ENCODE measurements around the gene ITGA1. TPM values are rescaled to one million over a fixed set of nuclear protein-coding genes. Genes with fewer than 3 reads are reported as not detected.

The ITGA1 gene
- total and polyA plus RNA-seq, 2 of the 13 experiments (the other 11 are each of a cell fraction or from before 2014, with no cell fraction given) = 23.1 to 28.6 TPM

DNA sequence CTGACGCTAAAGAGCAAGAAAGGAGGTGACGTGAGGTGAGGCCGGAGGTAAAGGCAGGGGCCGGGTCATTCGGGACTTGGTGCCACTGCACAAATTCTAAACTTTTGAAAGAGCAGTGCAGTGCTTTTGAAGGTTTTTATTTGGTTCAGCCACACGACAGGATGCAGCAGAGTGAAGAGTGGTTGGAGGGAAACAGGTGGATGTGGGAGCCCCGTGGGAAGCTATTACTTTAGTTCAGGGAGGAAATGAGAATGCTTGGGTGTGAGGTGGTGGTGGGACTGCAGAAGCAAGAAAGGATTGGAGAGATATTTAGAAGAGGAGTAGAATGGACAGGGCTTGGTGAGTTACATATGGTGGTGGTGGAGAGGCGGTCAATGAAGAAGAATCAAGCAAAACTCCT lies 136.7 kb downstream of the ITGA1 start:
- FAIRE-seq (no peak), DNase-seq (ENCODE audit: low spot score) (no peak), ATAC-seq (no peak)
- H3K36me3 ChIP-seq (replicated peaks in 1 of 2; ENCODE audit: control insufficient read depth in 1 of 2, insufficient read depth in 2 of 2, low read length in 2 of 2) = peaks cover 0 to 3% of the 10 kb centered on the region in 2 experiments; a peak in 1 of 5 replicates
- H3K4me1 ChIP-seq (ENCODE audit: insufficient read depth, low read length) = no peaks in the 10 kb centered on the region
- TF ChIP-seq, protein P1, sequence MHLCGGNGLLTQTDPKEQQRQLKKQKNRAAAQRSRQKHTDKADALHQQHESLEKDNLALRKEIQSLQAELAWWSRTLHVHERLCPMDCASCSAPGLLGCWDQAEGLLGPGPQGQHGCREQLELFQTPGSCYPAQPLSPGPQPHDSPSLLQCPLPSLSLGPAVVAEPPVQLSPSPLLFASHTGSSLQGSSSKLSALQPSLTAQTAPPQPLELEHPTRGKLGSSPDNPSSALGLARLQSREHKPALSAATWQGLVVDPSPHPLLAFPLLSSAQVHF (CRISPR knock-in tag; IDR thresholded peaks at IDR 0.05) = no peak
- TF ChIP-seq, protein P2, sequence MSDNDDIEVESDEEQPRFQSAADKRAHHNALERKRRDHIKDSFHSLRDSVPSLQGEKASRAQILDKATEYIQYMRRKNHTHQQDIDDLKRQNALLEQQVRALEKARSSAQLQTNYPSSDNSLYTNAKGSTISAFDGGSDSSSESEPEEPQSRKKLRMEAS (IDR thresholded peaks at IDR 0.05) = no peak
- TF ChIP-seq FOXK2 (IDR thresholded peaks at IDR 0.05) (no peak), ASH2L (IDR thresholded peaks at IDR 0.05; ENCODE audit: insufficient read length, low read depth, low read length) (no peak), ZNF335 (CRISPR knock-in tag; IDR thresholded peaks at IDR 0.05) (no peak), ZNF30 (CRISPR knock-in tag; IDR thresholded peaks at IDR 0.05) (no peak), ZNF570 (CRISPR knock-in tag; IDR thresholded peaks at IDR 0.05; ENCODE audit: borderline replicate concordance) (no peak), IRX3 (CRISPR knock-in tag; IDR thresholded peaks at IDR 0.05; ENCODE audit: borderline replicate concordance, low read depth) (no peak), SP2 (CRISPR knock-in tag; IDR thresholded peaks at IDR 0.05) (no peak), ZBTB42 (CRISPR knock-in tag; IDR thresholded peaks at IDR 0.05) (no peak), ZNF891 (CRISPR knock-in tag; IDR thresholded peaks at IDR 0.05) (no peak), ZNF724P (CRISPR knock-in tag; IDR thresholded peaks at IDR 0.05; ENCODE audit: borderline replicate concordance) (no peak)
- TF ChIP-seq, protein P3, sequence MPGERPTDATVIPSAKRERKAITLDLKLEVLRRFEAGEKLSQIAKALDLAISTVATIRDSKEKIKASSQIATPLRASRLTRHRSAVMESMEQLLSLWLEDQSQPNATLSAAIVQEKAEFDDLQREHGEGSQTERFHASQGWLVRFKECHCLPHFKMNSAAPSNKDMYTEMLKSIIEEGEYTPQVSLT (CRISPR knock-in tag; IDR thresholded peaks at IDR 0.05; ENCODE audit: borderline replicate concordance, low read depth) = no peak
- TF ChIP-seq, protein P4, sequence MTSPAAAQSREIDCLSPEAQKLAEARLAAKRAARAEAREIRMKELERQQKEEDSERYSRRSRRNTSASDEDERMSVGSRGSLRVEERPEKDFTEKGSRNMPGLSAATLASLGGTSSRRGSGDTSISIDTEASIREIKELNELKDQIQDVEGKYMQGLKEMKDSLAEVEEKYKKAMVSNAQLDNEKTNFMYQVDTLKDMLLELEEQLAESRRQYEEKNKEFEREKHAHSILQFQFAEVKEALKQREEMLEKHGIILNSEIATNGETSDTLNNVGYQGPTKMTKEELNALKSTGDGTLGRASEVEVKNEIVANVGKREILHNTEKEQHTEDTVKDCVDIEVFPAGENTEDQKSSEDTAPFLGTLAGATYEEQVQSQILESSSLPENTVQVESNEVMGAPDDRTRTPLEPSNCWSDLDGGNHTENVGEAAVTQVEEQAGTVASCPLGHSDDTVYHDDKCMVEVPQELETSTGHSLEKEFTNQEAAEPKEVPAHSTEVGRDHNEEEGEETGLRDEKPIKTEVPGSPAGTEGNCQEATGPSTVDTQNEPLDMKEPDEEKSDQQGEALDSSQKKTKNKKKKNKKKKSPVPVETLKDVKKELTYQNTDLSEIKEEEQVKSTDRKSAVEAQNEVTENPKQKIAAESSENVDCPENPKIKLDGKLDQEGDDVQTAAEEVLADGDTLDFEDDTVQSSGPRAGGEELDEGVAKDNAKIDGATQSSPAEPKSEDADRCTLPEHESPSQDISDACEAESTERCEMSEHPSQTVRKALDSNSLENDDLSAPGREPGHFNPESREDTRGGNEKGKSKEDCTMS (CRISPR knock-in tag; conservative IDR thresholded peaks at IDR 0.05) = no peak
- TF ChIP-seq, protein P5, sequence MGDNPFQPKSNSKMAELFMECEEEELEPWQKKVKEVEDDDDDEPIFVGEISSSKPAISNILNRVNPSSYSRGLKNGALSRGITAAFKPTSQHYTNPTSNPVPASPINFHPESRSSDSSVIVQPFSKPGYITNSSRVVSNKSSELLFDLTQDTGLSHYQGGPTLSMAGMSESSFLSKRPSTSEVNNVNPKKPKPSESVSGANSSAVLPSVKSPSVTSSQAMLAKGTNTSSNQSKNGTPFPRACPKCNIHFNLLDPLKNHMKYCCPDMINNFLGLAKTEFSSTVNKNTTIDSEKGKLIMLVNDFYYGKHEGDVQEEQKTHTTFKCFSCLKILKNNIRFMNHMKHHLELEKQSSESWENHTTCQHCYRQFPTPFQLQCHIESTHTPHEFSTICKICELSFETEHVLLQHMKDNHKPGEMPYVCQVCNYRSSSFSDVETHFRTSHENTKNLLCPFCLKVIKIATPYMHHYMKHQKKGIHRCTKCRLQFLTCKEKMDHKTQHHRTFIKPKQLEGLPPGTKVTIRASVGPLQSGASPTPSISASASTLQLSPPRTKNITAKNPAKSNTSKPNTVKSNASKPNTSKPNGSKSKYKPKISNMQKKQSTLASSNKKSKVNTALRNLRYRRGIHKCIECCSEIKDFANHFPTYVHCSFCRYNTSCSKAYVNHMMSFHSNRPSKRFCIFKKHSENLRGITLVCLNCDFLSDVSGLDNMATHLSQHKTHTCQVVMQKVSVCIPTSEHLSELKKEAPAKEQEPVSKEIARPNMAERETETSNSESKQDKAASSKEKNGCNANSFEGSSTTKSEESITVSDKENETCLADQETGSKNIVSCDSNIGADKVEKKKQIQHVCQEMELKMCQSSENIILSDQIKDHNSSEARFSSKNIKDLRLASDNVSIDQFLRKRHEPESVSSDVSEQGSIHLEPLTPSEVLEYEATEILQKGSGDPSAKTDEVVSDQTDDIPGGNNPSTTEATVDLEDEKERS (CRISPR knock-in tag; IDR thresholded peaks at IDR 0.05) = no peak
- TF ChIP-seq, protein P6, sequence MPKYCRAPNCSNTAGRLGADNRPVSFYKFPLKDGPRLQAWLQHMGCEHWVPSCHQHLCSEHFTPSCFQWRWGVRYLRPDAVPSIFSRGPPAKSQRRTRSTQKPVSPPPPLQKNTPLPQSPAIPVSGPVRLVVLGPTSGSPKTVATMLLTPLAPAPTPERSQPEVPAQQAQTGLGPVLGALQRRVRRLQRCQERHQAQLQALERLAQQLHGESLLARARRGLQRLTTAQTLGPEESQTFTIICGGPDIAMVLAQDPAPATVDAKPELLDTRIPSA (CRISPR knock-in tag; IDR thresholded peaks at IDR 0.05; ENCODE audit: borderline replicate concordance) = no peak
- no peaks in the 10 kb centered on the region for H4K20me1 ChIP-seq (ENCODE audit: insufficient read depth, low read length)
- in situ Hi-C loops (cut with HindIII; ENCODE audit: extremely low pct_ligation_motif_present, low pct_unique_long_range_greater_than_20kb) = no loop called here
- ChIA-PET POLR2A (no interaction called here), CTCF (ENCODE audit: low intra/inter-chr PET ratio, low total read pairs) (no interaction called here)
- H3K4me3 ChIP-seq (replicated peaks in 1 of 3; ENCODE audit: insufficient read depth in 1 of 3, low read depth in 2 of 3, low read length in 3 of 3) = no peak overlapping the region
- no peak overlapping the region for H2AFZ ChIP-seq (ENCODE audit: low read length)
- H3K9me3 ChIP-seq (ENCODE audit: low read length) = no peaks in the 10 kb centered on the region
- H3K9ac ChIP-seq (ENCODE audit: insufficient read depth, low read depth, low read length) = no peak overlapping the region
- H3K27me3 ChIP-seq (ENCODE audit: control insufficient read depth in 1 of 2, insufficient read depth in 2 of 2, low read length in 2 of 2) = no peaks in the 10 kb centered on the region
- WGBS (ENCODE audit: low lambda C conversion rate) = 92% methylated on average over 8 of the region's 8 CpGs
- intact Hi-C loops (cut with micrococcal nuclease; ENCODE audit: unreplicated experiment) = no loop called here
- BruUV-seq (replicated peaks) = no TSS peak
- no peak overlapping the region for H3K27ac ChIP-seq (ENCODE audit: extremely low read length, insufficient read depth, low read length)
- no peaks in the 10 kb centered on the region for H3K79me2 ChIP-seq (ENCODE audit: insufficient read depth, low read length)
- no peak overlapping the region for H3K4me2 ChIP-seq (ENCODE audit: low read depth, low read length)

All from HepG2 (cell line).